GM08714 (cell line): ENCODE data around the gene KLHL21.
A peak's percentile ranks its signal among the peaks of the same experiment; 100 is the strongest.

Experiments used
- H3K4me3 ChIP-seq: fragments of 200-500 bp; sonication (Bioruptor generic); 2 replicates; pipeline ENCODE4 v1.5.1; 2014; ENCODE audit warnings: mild to moderate bottlenecking, low read length, inconsistent platforms
- ZNF274 ChIP-seq: IDR thresholded peaks from 2 replicates; pipeline ENCODE4 v1.6.1; 2012; ENCODE audit warnings: mild to moderate bottlenecking, low read depth, low read length

The KLHL21 gene

DNA sequence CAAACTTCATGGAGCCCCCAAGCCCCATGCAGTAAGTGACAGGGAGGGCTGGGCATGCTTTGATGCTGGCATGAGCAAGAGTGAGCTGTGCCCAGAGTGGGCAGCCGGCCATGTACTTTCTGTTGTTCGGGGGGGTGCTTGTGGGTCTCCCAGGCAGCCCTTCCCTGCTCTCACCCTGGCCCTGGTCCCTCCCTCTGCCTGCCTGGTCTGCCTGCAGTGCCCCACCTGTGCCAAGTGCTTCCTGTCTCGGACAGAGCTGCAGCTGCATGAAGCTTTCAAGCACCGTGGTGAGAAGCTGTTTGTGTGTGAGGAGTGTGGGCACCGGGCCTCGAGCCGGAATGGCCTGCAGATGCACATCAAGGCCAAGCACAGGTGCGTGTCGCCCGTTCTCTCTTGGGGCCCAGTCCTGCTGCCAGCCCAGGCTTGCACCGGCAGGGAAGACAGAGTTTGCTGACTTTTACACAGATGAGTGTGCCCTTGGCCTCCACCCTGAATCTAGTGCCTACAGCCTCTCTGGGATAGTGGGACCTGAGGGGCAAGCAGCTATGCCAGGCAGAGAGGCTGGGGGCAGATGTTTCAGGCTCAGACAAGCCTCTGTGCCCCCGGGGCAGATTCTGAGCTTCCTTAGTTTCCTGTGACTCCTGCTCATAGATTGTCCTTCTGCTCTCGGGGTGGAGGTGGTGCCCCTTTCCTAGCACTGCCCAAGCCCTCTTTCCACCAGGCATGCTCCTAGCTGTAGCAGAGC, 15.2 kb downstream of the KLHL21 start:
- no peak overlapping the region for H3K4me3 ChIP-seq
- no peak for TF ChIP-seq ZNF274

DNA sequence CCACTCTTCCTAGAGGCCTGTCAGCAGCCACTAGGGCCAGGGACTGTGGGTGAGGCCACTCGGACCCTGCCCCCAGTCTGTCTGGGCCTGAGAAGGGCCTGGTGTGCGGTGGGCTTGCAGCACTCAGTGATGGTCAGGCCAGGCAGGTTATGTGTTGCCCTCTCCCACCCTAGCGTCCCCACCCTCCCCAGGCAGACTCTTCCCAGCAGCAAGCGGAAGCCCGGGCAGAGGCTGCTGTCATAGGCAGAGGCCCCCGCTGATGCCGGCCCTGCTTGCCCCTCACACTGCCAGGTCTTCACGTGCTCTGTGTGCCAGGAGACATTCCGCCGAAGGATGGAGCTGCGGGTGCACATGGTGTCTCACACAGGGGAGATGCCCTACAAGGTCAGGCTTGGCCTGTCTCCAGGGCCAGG, 16.3 kb downstream of the KLHL21 start:
- TF ChIP-seq ZNF274 = no peak
- H3K4me3 ChIP-seq = no peak overlapping the region

DNA sequence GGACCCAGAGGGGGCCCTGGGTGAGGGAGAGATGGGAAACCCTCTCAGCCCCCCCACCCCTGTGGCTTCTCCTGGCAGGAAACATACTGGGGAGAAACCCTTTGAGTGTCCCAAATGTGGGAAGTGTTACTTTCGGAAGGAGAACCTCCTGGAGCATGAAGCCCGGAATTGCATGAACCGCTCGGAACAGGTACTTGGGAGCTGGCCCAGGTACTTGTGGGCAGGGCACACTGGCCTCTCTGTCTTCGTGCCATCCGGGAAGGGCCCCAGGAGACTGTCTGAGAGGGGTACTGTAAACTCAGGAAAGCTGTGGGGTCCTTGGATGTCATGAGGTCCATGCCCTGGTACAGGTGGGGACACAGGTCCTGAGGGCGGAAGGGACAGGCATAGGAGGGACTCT, 16.8 kb downstream of the KLHL21 start:
- no peak overlapping the region for H3K4me3 ChIP-seq

DNA sequence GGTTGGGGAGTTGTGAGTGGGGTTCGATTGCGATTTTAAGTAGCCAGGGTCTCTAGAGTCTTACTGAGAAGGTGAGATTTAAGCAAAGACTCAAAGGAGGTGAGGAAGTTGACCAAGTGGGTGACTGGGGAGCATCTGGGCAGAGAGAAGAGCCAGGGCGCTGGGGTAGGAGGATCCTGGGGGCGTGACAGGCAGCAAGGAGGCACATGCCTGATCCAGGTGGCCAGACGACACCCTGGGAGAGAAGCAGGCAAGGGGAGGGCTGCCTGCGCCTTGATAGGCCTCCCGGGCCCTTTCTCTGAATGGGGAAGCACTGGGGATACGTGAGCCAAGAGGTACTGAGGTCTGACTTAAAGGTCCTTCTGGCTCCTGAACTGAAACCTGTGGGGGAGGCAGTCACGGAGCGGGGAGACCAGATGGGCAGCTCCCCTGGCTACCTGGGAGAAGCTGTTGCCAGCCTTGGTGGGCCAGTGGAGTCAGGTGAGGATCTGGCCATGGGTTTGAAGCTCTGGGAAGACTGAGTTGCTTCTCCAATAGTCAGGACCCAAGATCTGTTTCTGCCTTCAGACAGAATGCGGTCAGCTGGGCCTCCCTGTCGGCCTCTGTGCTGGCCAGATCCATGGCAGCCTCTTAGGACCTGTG, 17.5 kb downstream of the KLHL21 start:
- TF ChIP-seq ZNF274 = no peak
- H3K4me3 ChIP-seq = no peak overlapping the region

More for the DNA sequence above, 16.8 kb downstream of the KLHL21 start:
- TF ChIP-seq ZNF274 = no peak

DNA sequence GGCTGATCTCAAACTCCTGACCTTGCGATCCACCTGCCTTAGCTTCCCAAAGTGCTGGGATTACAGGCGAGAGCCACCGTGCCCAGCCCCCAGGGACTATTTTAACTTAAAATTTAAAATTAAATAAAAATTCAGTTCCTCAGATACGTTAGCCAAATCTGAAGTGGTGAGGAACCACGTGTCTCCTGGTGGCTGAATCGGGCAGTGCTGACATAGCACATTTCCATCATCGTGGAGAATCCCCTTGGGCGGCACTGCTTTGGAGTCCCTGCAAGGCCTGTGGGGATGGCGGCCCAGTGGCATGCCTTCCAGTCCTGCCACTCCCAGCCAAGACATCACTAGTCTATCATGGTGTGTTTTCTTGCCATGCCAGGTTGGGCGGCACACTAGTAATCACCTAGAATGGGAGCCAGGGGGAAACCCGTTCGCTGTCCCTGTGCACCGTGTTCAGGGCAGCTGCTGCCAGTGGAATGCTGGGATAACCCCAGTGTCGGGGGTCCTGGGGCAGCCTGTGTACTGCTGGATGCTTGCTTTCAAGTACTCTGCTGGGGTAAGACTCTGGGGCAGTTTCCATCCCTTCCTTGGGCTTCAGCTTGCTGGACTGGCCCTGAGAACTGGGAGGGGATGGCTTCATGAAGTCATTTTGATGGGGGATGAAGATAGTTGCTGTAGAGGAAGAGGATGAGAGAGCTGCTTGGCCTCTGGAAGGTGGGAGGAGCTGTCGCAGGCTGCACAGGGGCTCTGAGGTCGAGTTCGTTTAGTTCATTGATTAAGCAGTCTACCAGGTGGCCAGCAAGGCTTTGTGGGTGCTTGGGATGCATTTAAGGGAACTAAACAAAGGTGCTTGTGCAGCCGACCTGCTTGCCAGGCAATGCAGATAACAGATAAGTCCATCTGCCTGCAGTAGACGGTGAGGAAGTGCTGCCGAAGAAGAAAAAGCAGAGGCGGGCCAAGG, 18.3 kb downstream of the KLHL21 start:
- H3K4me3 ChIP-seq = no peak overlapping the region
- TF ChIP-seq ZNF274 = no peak

DNA sequence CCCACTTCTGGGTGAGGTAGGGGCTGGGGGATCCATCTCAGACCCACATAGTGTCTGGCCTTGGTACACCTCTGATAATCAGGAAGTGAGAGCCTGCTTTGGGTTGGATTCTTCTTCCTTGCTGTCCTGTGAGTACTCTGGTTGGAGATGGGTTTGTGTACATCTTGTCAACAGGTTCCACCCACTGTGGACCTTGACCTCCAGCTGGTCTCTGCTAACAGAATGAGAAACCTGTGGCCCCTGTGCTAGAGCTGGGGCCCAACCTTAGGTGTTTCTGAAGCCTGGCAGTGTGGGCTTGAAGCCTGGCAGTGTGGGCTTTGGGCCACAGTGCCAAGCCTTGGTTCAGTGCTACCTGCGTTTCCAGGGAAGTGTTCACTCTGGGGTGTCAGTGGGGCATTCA, 20.3 kb downstream of the KLHL21 start:
- H3K4me3 ChIP-seq = no peak overlapping the region; the same call in 1 of the 2 replicates
- no peak for TF ChIP-seq ZNF274

DNA sequence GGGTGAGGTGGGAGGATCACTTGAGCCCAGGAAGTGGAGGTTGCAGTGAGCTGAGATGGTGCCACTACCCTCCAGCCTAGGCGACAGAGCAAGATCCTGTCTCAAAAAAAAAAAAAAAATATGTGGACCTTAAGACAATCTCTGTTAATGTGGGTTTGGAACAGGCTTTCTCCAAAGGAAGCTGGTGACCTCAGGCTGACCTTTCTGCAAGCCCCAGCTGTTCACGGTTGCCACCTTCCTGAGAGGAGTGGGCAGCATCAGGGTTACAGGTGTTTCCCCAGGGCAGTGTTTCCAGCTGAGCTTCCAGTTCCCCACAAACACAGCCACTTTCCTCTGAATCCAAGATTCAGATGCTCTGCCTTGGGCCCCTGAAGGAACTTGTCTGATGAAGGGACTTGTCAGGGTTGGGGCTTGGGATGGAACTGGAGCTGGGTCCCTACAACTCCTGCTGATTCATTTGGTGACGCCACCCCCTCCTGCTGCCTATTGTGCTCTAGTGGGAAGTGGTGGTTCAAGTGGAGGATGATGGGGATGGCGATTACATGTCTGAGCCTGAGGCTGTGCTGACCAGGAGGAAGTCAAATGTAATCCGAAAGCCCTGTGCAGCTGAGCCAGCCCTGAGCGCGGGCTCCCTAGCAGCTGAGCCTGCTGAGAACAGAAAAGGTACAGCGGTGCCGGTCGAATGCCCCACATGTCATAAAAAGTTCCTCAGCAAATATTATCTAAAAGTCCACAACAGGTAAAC, 20.9 kb downstream of the KLHL21 start:
- peak overlapping the region; percentile 1; the same call in 1 of the 2 replicates for H3K4me3 ChIP-seq
- TF ChIP-seq ZNF274 = no peak

DNA sequence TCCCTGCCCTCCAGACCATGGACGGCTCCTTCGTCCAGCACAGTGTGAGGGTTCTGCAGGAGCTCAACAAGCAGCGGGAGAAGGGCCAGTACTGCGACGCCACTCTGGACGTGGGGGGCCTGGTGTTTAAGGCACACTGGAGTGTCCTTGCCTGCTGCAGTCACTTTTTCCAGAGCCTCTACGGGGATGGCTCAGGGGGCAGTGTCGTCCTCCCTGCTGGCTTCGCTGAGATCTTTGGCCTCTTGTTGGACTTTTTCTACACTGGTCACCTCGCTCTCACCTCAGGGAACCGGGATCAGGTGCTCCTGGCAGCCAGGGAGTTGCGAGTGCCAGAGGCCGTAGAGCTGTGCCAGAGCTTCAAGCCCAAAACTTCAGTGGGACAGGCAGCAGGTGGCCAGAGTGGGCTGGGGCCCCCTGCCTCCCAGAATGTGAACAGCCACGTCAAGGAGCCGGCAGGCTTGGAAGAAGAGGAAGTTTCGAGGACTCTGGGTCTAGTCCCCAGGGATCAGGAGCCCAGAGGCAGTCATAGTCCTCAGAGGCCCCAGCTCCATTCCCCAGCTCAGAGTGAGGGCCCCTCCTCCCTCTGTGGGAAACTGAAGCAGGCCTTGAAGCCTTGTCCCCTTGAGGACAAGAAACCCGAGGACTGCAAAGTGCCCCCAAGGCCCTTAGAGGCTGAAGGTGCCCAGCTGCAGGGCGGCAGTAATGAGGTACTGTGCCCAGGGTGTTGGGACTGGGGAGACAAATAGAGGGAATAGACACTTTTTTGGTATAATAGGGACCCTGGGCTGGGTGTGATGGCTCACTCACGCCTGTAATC, 21.9 kb downstream of the KLHL21 start:
- TF ChIP-seq ZNF274 = no peak
- H3K4me3 ChIP-seq = peak overlapping the region; percentile 78

DNA sequence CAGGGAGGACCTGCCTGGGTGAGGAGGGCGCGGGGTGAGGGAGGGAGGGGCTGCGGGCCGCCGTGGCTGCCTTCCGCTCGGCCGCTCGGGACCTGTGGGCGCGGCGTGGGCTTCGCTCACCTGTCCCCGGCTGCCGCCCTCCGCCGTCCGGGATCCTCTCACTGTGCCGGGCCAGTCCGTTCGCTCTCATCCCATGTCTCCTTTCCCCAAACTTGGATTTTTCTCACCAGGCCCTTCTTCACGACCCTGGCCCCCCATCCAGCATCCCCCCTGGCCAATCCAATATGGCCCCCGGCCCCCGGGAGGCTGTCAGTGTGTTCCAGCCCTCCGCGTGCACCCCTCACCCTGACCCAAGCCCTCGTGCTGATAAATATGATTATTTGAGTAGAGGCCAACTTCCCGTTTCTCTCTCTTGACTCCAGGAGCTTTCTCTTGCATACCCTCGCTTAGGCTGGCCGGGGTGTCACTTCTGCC, 22.5 kb downstream of the KLHL21 start:
- TF ChIP-seq ZNF274 = no peak
- H3K4me3 ChIP-seq = peak overlapping the region; percentile 78

DNA sequence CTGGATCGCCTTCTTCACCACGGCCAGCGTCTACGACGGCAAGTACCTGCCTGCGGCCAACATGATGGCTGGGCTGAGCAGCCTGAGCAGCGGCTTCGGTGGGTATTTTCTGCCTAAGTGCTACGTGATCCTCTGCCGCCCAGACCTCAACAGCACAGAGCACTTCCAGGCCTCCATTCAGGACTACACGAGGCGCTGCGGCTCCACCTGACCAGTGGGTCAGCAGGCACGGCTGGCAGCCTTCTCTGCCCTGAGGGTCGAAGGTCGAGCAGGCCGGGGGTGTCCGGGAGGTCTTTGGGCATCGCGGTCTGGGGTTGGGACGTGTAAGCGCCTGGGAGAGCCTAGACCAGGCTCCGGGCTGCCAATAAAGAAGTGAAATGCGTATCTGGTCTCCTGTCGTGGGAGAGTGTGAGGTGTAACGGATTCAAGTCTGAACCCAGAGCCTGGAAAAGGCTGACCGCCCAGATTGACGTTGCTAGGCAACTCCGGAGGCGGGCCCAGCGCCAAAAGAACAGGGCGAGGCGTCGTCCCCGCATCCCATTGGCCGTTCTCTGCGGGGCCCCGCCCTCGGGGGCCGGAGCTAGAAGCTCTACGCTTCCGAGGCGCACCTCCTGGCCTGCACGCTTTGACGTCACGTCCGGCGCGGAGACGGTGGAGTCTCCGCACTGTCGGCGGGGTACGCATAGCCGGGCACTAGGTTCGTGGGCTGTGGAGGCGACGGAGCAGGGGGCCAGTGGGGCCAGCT, 23.1 kb downstream of the KLHL21 start, which contains the start of gene ZBTB48:
Gene ZBTB48 (plus strand): TSS at position 621 of the 745 bp plus-strand sequence. CDS start 616 bp downstream, outside the sequence.
- TF ChIP-seq ZNF274 = no peak
- peak within 1 kb of the TSS; percentile 78 for H3K4me3 ChIP-seq

DNA sequence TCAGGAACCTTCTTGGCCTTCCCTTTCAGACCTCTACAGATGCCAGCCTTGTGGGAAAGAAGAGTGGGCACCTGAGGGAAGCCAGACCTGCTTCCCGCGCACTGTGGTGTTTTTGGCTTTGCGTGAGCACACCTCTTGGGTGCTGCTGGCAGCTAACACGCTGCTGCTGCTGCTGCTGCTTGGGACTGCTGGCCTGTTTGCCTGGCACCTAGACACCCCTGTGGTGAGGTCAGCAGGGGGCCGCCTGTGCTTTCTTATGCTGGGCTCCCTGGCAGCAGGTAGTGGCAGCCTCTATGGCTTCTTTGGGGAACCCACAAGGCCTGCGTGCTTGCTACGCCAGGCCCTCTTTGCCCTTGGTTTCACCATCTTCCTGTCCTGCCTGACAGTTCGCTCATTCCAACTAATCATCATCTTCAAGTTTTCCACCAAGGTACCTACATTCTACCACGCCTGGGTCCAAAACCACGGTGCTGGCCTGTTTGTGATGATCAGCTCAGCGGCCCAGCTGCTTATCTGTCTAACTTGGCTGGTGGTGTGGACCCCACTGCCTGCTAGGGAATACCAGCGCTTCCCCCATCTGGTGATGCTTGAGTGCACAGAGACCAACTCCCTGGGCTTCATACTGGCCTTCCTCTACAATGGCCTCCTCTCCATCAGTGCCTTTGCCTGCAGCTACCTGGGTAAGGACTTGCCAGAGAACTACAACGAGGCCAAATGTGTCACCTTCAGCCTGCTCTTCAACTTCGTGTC, 23.9 kb downstream of the KLHL21 start:
- no peak overlapping the region for H3K4me3 ChIP-seq

More for the DNA sequence above, 23.9 kb downstream of the KLHL21 start:
- no peak for TF ChIP-seq ZNF274
